ENCODE data around the gene SYT3. TPM values are rescaled to one million over a fixed set of nuclear protein-coding genes. Genes with fewer than 3 reads are reported as not detected.
"Not testable (repeated sequence)": the region's sequence is repeated elsewhere in the genome, so short reads cannot be mapped to it uniquely, and the experiment has no call there.

SYT3 gene
- total and polyA plus RNA-seq, 2 donors (not counting 3 experiments of a cell fraction or from before 2014, with no cell fraction given): 0.11 to 0.53 TPM

- H3K36me3 ChIP-seq (ENCODE audit: control insufficient read depth in 2 of 2, extremely low read depth in 1 of 2, insufficient read depth in 2 of 2, low read length in 2 of 2); H3K4me2 ChIP-seq (ENCODE audit: insufficient read depth, low read length); H3K9ac ChIP-seq (replicated peaks; ENCODE audit: extremely low read depth, insufficient read depth, low read length); H3K9me1 ChIP-seq (replicated peaks; ENCODE audit: control insufficient read depth, extremely low read depth, insufficient read depth, low read length); CTCF ChIA-PET; BruUV-seq (replicated peaks); H3K27ac ChIP-seq (ENCODE audit: insufficient read depth, low read depth, low read length); DNase-seq (ENCODE audit: low read depth, low spot score); H3K4me1 ChIP-seq (ENCODE audit: control insufficient read depth, extremely low read depth, insufficient read depth, low read length); intact Hi-C loops (cut with micrococcal nuclease); H3K9me3 ChIP-seq (replicated peaks; ENCODE audit: control insufficient read depth, insufficient read depth, low read length); H3K27me3 ChIP-seq (ENCODE audit: control insufficient read depth in 2 of 2, insufficient read depth in 2 of 2, low read length in 2 of 2); dilution Hi-C loops (cut with MboI; ENCODE audit: extremely low pct_ligation_motif_present, low sequenced_read_pairs); H3K79me2 ChIP-seq (ENCODE audit: control insufficient read depth, insufficient read depth, low read length); H4K20me1 ChIP-seq (replicated peaks; ENCODE audit: control insufficient read depth, extremely low read depth, insufficient read depth, low read length); H2AFZ ChIP-seq (ENCODE audit: low read depth, low read length); H3K4me3 ChIP-seq (replicated peaks in 1 of 3; ENCODE audit: insufficient read depth in 1 of 3, low read depth in 1 of 3, low read length in 3 of 3); POLR2A ChIA-PET; FAIRE-seq: not testable (repeated sequence)
Measured at GRCh38 chr19:50618379-50618778, 21.3 kb downstream of the SYT3 start.

GRCh38 chr19:50612504-50613404 is 26.9 kb downstream of the SYT3 start:
- CTCF ChIA-PET: interaction anchor here (0.8 kb wide), 1 partner anchor 57 kb away, joined by 3 read pairs; no protein-coding TSS in a partner anchor
- H3K4me3 ChIP-seq (replicated peaks in 1 of 3; ENCODE audit: insufficient read depth in 1 of 3, low read depth in 1 of 3, low read length in 3 of 3); H3K9me1 ChIP-seq (replicated peaks; ENCODE audit: control insufficient read depth, extremely low read depth, insufficient read depth, low read length); H3K9ac ChIP-seq (replicated peaks; ENCODE audit: extremely low read depth, insufficient read depth, low read length); H3K9me3 ChIP-seq (replicated peaks; ENCODE audit: control insufficient read depth, insufficient read depth, low read length); H3K27me3 ChIP-seq (ENCODE audit: control insufficient read depth in 2 of 2, insufficient read depth in 2 of 2, low read length in 2 of 2); H3K4me1 ChIP-seq (ENCODE audit: control insufficient read depth, extremely low read depth, insufficient read depth, low read length); H3K27ac ChIP-seq (ENCODE audit: insufficient read depth, low read depth, low read length); dilution Hi-C loops (cut with MboI; ENCODE audit: extremely low pct_ligation_motif_present, low sequenced_read_pairs); H4K20me1 ChIP-seq (replicated peaks; ENCODE audit: control insufficient read depth, extremely low read depth, insufficient read depth, low read length); POLR2A ChIA-PET; H3K79me2 ChIP-seq (ENCODE audit: control insufficient read depth, insufficient read depth, low read length); H2AFZ ChIP-seq (ENCODE audit: low read depth, low read length); BruUV-seq (replicated peaks); H3K4me2 ChIP-seq (ENCODE audit: insufficient read depth, low read length); H3K36me3 ChIP-seq (ENCODE audit: control insufficient read depth in 2 of 2, extremely low read depth in 1 of 2, insufficient read depth in 2 of 2, low read length in 2 of 2); intact Hi-C loops (cut with micrococcal nuclease); FAIRE-seq; DNase-seq (ENCODE audit: low read depth, low spot score): not testable (repeated sequence)
